H1 (cell line): ENCODE measurements around the gene SNED1. TPM values are rescaled to one million over a fixed set of nuclear protein-coding genes. Genes with fewer than 3 reads are reported as not detected.

Experiments used
- CEBPB ChIP-seq: IDR thresholded peaks from 2 replicates; pipeline ENCODE4 v1.6.1; 2012; ENCODE audit warnings: low read depth, low read length
- EZH2 ChIP-seq: fragments of 200-600 bp; sonication (generic); IDR thresholded peaks from 2 replicates; pipeline ENCODE4 v1.7.1; 2012; ENCODE audit warnings: low read depth, mild to moderate bottlenecking, moderate library complexity, low read length, inconsistent platforms; ENCODE audit not compliant: severe bottlenecking
- SIN3A ChIP-seq, 2 experiments: IDR thresholded peaks in 1 of 2; conservative IDR thresholded peaks in 1 of 2; 2 replicates each; pipeline ENCODE4 v1.6.1; 2011 to 2012; ENCODE audit warnings: low read length in 2 of 2, improper control_type of control experiment in 1 of 2, low read depth in 1 of 2, mild to moderate bottlenecking in 1 of 2
- SP4 ChIP-seq: IDR thresholded peaks from 2 replicates; pipeline ENCODE4 v1.6.1; 2012; ENCODE audit warnings: low read length, inconsistent platforms
- polyA plus RNA-seq, 7 experiments: library from polyadenylated mRNA; depleted of rRNA in 3 of 7; stranded (reverse) in 5 of 7; unstranded in 2 of 7; fragments of >200 nt in 5 of 7; fragments of 200-250 nt in 2 of 7; gene quantifications; 1 replicate in 5 of 7; 2 replicates in 1 of 7; 4 replicates in 1 of 7; pipeline versions ENCODE4 v1.2.1 to v1.2.3, GENCODE V29; 2011 to 2013; ENCODE audit warnings: missing spikeins in 2 of 7, mixed read lengths in 2 of 7
- total RNA-seq: library from RNA; stranded (reverse); fragmentation: NEBNext Ultra II Directional; extraction: Animal tissue kit (Norgen Biotek cat#: 25700); gene quantifications from 2 replicates; pipeline ENCODE4 v1.2.1, GENCODE V29; 2021

Gene SNED1
- total and polyA plus RNA-seq, 2 of the 8 experiments (the other 6 are each of a cell fraction or from before 2014, with no cell fraction given), result 1.9 TPM

DNA sequence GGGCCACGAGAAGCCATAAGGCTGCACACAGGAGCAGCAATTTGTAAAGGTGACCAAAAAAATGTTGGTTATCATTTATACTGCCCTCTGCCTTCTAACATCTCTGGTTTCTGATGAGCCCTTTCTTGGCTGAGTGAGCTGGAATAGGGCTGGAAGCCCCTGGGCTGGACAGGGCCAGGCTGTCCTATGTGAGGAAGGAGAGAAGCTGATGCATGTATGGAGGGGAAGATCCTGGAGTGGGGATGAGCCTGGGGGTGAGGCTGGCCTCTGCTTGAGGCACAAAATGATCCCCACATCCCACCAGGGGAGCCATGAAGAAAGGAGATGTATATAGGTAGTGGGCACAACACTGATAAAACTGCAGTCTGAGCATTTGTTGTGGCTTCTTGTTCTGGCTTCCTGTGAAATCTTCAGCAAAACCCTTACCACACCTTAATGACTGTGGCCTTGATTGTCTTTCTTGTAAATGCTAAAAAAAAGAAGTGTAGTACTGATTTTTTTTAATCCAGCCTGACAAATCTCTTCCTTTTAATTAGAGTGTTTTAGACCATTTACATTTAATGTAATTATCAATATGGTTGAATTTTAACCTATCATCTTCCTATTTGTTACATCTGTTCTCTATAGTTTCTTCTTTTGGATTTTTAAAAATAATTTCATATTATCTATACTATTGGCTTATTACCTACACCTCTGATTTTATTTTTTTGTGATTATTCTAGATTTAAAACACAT is 5.6 kb downstream of the SNED1 start (continued):
- no peak for TF ChIP-seq SIN3A (conservative IDR thresholded peaks at IDR 0.05 in 1 of 2, IDR thresholded peaks at IDR 0.05 in 1 of 2; ENCODE audit: low read depth in 1 of 2, low read length in 2 of 2)
- TF ChIP-seq SP4, result no peak
- TF ChIP-seq EZH2, result no peak
- TF ChIP-seq CEBPB, result no peak
